Measurements from ENCODE around the gene SIPA1L3.

Gene SIPA1L3

DNA sequence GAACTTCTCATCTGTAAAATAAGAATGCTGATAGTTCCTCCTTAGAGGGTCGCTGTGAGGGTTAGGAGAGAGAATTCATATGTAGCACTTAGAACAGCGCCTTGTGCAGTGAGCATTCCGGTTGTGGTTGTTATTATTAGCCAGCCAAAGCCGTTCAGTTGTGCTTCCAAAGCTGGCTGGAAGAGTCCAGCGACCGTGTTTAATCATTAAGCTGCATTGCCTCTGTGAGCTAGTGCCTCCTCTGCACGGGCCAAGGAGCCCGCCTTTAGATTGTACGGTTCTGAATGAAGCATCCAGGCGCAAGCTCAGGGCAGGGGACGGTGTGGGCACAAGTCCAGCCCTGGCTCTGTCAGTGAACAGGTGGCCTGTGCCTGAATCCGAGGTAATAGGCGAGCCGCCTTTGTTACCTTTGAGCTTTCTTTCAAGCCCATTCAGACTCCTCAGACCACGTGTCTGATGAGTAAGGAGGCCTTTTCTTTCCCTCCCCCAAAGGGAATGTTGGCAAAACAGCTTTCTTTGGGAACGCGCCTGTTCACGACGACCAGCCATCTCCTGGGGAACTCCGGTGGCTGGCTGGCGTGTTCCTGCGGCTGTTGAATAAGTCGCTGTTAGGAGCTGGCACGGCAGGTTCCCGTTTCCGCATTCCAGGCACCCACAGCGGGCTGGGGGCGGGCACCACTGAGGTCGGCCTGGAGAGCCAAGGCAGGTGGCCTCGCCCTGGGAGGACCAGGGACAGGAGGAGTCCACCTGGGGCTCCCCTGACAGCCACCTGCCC is 25.1 kb downstream of the SIPA1L3 start:
- Histone ChIP-seq H3K9me3 (ENCODE audit: control insufficient read depth, low read length) (no peaks in the 10 kb centered on the region), H3K27me3 (ENCODE audit: control insufficient read depth, insufficient read depth, low read length, poor library complexity, severe bottlenecking) (no peaks in the 10 kb centered on the region), H3K4me3 (ENCODE audit: insufficient read depth, low read depth, low read length) (peak overlapping the region; percentile 16), H3K4me1 (ENCODE audit: control insufficient read depth, insufficient read depth, low read length) (peaks cover 34% of the 10 kb centered on the region), H3K36me3 (ENCODE audit: control insufficient read depth, insufficient read depth, low read length) (no peaks in the 10 kb centered on the region), H3K27ac (ENCODE audit: insufficient read depth, low read depth, low read length, poor library complexity, severe bottlenecking) (peak overlapping the region; percentile 79)
- 9 to 10% methylated on average over 30 of the region's 30 CpGs for WGBS, 2 experiments

DNA sequence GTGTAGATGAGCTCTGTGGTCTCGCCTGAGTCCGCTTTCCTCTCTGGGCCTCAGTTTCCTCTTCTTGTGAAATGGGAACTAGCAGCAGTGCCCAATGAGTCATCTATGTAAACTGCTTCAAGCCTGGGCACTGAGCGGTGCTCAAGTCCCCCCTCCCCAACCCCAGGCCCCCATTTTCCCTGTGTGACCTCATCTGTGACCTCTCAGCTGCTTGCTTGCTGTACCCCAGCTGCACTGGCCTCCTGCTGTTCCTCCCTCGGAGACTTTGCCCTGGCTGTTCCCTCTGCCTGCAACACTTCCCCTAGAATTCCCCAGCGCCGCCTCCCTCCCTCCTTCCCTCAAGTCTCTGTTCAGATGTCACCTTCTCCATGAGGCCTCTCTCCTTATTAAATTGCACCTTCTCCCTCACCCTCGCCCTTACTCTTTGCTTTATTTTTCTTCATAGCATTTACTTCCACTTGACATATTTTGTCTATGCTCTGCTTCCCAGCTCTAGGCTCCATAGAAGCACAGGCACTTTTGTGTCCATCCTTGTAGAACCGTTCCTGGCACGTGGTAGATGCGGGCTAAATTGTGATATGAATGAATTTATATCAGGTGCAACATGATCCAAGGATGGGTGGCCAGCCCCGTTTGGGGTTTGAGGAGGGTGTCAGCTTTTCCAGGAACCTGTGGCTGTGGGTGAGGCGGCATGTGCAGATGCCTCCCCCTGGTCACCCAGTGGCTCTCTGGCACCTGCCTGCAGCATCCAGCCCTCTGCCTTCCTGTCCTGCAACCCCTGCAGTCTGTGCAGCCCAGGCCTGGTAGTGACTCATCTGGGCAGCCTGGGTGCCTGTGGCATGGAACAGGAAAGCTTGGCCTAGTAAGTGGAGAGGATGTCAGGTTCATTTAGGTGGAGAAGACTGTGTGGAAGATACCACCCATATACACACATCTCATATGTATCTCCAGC is 26.3 kb downstream of the SIPA1L3 start:
- H3K27ac ChIP-seq (ENCODE audit: insufficient read depth, low read depth, low read length, poor library complexity, severe bottlenecking) = no peak overlapping the region
- H3K9me3 ChIP-seq (ENCODE audit: control insufficient read depth, low read length) = no peaks in the 10 kb centered on the region
- WGBS, 2 experiments = 60 to 61% methylated on average over 12 of the region's 12 CpGs
- no peak overlapping the region for H3K4me3 ChIP-seq (ENCODE audit: insufficient read depth, low read depth, low read length)
- no peaks in the 10 kb centered on the region for H3K36me3 ChIP-seq (ENCODE audit: control insufficient read depth, insufficient read depth, low read length)
- H3K27me3 ChIP-seq (ENCODE audit: control insufficient read depth, insufficient read depth, low read length, poor library complexity, severe bottlenecking) = no peaks in the 10 kb centered on the region
- H3K4me1 ChIP-seq (ENCODE audit: control insufficient read depth, insufficient read depth, low read length) = peaks cover 34% of the 10 kb centered on the region

DNA sequence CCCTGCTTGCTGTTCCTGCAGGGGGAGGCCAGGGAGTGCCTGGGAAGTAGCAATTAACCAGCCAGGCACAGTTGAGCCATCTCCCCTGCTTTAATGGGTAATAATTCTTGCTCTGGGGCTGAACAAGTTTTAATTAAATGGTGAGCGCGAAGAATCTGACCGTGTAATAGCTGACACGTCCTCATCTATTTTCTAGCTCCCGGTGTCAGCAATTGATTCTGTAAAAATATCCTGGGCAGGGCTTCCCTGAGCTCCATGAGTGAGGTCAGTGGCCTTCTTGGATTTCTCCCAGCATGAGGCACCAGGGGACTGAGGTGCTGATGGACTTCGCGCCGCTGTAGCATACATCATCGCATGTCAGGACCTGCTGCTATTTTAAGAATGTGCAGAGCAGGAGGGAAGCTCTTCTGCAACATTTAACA is 26.9 kb downstream of the SIPA1L3 start:
- Histone ChIP-seq H3K27me3 (ENCODE audit: control insufficient read depth, insufficient read depth, low read length, poor library complexity, severe bottlenecking) (no peaks in the 10 kb centered on the region), H3K27ac (ENCODE audit: insufficient read depth, low read depth, low read length, poor library complexity, severe bottlenecking) (no peak overlapping the region), H3K4me3 (ENCODE audit: insufficient read depth, low read depth, low read length) (no peak overlapping the region), H3K9me3 (ENCODE audit: control insufficient read depth, low read length) (no peaks in the 10 kb centered on the region), H3K36me3 (ENCODE audit: control insufficient read depth, insufficient read depth, low read length) (no peaks in the 10 kb centered on the region), H3K4me1 (ENCODE audit: control insufficient read depth, insufficient read depth, low read length) (peaks cover 28% of the 10 kb centered on the region)
- WGBS, 2 experiments = 81 to 87% methylated on average over 9 of the region's 9 CpGs

DNA sequence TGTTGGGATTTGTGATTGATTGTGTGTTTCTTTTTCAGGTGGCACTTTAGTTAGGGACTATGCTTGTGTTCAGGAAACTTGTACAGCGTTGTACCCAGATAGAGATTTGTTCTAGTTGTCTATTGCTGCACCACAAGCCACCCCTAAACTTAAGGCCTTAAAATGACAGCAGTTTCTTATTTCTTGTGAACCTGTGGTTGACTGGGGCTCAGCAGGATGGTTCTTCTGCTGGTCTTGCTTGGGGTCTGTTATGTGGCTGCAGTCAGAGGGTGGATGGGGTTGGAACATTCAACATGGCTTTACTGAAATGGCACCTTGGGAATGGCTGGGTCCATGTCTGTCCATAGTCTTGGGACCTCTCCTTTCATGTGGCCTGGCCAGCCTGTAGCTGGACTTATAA is 28.3 kb downstream of the SIPA1L3 start:
- 89% methylated on average over 1 of the region's 1 CpG; no CpG with 5 or more reads in 1 of the 2 experiments for WGBS, 2 experiments
- Histone ChIP-seq H3K4me1 (ENCODE audit: control insufficient read depth, insufficient read depth, low read length) (peaks cover 23% of the 10 kb centered on the region), H3K9me3 (ENCODE audit: control insufficient read depth, low read length) (no peaks in the 10 kb centered on the region), H3K27ac (ENCODE audit: insufficient read depth, low read depth, low read length, poor library complexity, severe bottlenecking) (no peak overlapping the region), H3K36me3 (ENCODE audit: control insufficient read depth, insufficient read depth, low read length) (no peaks in the 10 kb centered on the region), H3K27me3 (ENCODE audit: control insufficient read depth, insufficient read depth, low read length, poor library complexity, severe bottlenecking) (no peaks in the 10 kb centered on the region), H3K4me3 (ENCODE audit: insufficient read depth, low read depth, low read length) (no peak overlapping the region)

- no peak overlapping the region for H3K27ac ChIP-seq (ENCODE audit: insufficient read depth, low read depth, low read length, poor library complexity, severe bottlenecking)
- H3K36me3 ChIP-seq (ENCODE audit: control insufficient read depth, insufficient read depth, low read length) = no peaks in the 10 kb centered on the region
- no peak overlapping the region for H3K4me3 ChIP-seq (ENCODE audit: insufficient read depth, low read depth, low read length)
- peaks cover 23% of the 10 kb centered on the region for H3K4me1 ChIP-seq (ENCODE audit: control insufficient read depth, insufficient read depth, low read length)
- no peaks in the 10 kb centered on the region for H3K9me3 ChIP-seq (ENCODE audit: control insufficient read depth, low read length)
- no peaks in the 10 kb centered on the region for H3K27me3 ChIP-seq (ENCODE audit: control insufficient read depth, insufficient read depth, low read length, poor library complexity, severe bottlenecking)
- WGBS, 2 experiments = 92 to 100% methylated on average over 2 of the region's 2 CpGs
Measured at GRCh38 chr19:37936166-37936565, 29.2 kb downstream of the SIPA1L3 start.

- H3K4me1 ChIP-seq (ENCODE audit: control insufficient read depth, insufficient read depth, low read length) = peaks cover 27% of the 10 kb centered on the region
- no peak overlapping the region for H3K4me3 ChIP-seq (ENCODE audit: insufficient read depth, low read depth, low read length)
- no peaks in the 10 kb centered on the region for H3K27me3 ChIP-seq (ENCODE audit: control insufficient read depth, insufficient read depth, low read length, poor library complexity, severe bottlenecking)
- no peak overlapping the region for H3K27ac ChIP-seq (ENCODE audit: insufficient read depth, low read depth, low read length, poor library complexity, severe bottlenecking)
- H3K36me3 ChIP-seq (ENCODE audit: control insufficient read depth, insufficient read depth, low read length) = no peaks in the 10 kb centered on the region
- H3K9me3 ChIP-seq (ENCODE audit: control insufficient read depth, low read length) = no peaks in the 10 kb centered on the region
- WGBS, 2 experiments = 91 to 95% methylated on average over 2 of the region's 2 CpGs
Measured at GRCh38 chr19:37936886-37937285, 29.9 kb downstream of the SIPA1L3 start.

DNA sequence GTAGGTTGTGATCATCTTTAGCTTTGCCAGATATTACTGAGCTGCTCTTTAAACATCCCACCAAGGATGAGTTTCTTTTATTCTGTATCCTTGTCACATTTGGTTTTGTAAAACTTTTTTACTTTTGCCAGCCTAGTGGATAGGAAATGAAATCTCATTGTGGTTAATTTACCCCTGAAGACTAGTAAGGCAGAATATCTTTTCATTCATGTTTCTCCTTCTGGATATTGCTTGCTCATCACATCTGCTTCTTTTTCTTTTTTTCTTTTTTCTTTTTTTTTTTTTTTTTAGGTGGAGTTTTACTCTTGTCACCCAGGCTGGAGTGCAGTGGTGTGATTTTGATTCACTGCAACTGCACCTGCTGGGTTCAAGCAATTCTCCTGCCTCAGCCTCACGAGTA is 31.3 kb downstream of the SIPA1L3 start:
- 89 to 95% methylated on average over 1 of the region's 1 CpG for WGBS, 2 experiments
- no peak overlapping the region for H3K4me3 ChIP-seq (ENCODE audit: insufficient read depth, low read depth, low read length)
- peaks cover 16% of the 10 kb centered on the region for H3K4me1 ChIP-seq (ENCODE audit: control insufficient read depth, insufficient read depth, low read length)
- no peaks in the 10 kb centered on the region for H3K9me3 ChIP-seq (ENCODE audit: control insufficient read depth, low read length)
- H3K27ac ChIP-seq (ENCODE audit: insufficient read depth, low read depth, low read length, poor library complexity, severe bottlenecking) = no peak overlapping the region
- H3K36me3 ChIP-seq (ENCODE audit: control insufficient read depth, insufficient read depth, low read length) = no peaks in the 10 kb centered on the region
- H3K27me3 ChIP-seq (ENCODE audit: control insufficient read depth, insufficient read depth, low read length, poor library complexity, severe bottlenecking) = no peaks in the 10 kb centered on the region

GRCh38 chr19:37941782-37942515 is 34.9 kb downstream of the SIPA1L3 start:
- 92 to 93% methylated on average over 12 of the region's 12 CpGs for WGBS, 2 experiments
- Histone ChIP-seq H3K4me3 (ENCODE audit: insufficient read depth, low read depth, low read length) (no peak overlapping the region), H3K27ac (ENCODE audit: insufficient read depth, low read depth, low read length, poor library complexity, severe bottlenecking) (no peak overlapping the region), H3K36me3 (ENCODE audit: control insufficient read depth, insufficient read depth, low read length) (no peaks in the 10 kb centered on the region), H3K4me1 (ENCODE audit: control insufficient read depth, insufficient read depth, low read length) (peaks cover 10% of the 10 kb centered on the region), H3K27me3 (ENCODE audit: control insufficient read depth, insufficient read depth, low read length, poor library complexity, severe bottlenecking) (no peaks in the 10 kb centered on the region), H3K9me3 (ENCODE audit: control insufficient read depth, low read length) (no peaks in the 10 kb centered on the region)

GRCh38 chr19:37942516-37942902 is 35.5 kb downstream of the SIPA1L3 start:
- no peaks in the 10 kb centered on the region for H3K36me3 ChIP-seq (ENCODE audit: control insufficient read depth, insufficient read depth, low read length)
- H3K4me3 ChIP-seq (ENCODE audit: insufficient read depth, low read depth, low read length) = no peak overlapping the region
- 93 to 94% methylated on average over 6 of the region's 6 CpGs for WGBS, 2 experiments
- no peaks in the 10 kb centered on the region for H3K27me3 ChIP-seq (ENCODE audit: control insufficient read depth, insufficient read depth, low read length, poor library complexity, severe bottlenecking)
- H3K4me1 ChIP-seq (ENCODE audit: control insufficient read depth, insufficient read depth, low read length) = peaks cover 10% of the 10 kb centered on the region
- H3K27ac ChIP-seq (ENCODE audit: insufficient read depth, low read depth, low read length, poor library complexity, severe bottlenecking) = no peak overlapping the region
- H3K9me3 ChIP-seq (ENCODE audit: control insufficient read depth, low read length) = no peaks in the 10 kb centered on the region

GRCh38 chr19:37943480-37943879 is 36.5 kb downstream of the SIPA1L3 start:
- 88 to 97% methylated on average over 5 of the region's 5 CpGs for WGBS, 2 experiments
- Histone ChIP-seq H3K27ac (ENCODE audit: insufficient read depth, low read depth, low read length, poor library complexity, severe bottlenecking) (no peak overlapping the region), H3K36me3 (ENCODE audit: control insufficient read depth, insufficient read depth, low read length) (no peaks in the 10 kb centered on the region), H3K4me3 (ENCODE audit: insufficient read depth, low read depth, low read length) (no peak overlapping the region), H3K27me3 (ENCODE audit: control insufficient read depth, insufficient read depth, low read length, poor library complexity, severe bottlenecking) (no peaks in the 10 kb centered on the region), H3K4me1 (ENCODE audit: control insufficient read depth, insufficient read depth, low read length) (peaks cover 10% of the 10 kb centered on the region), H3K9me3 (ENCODE audit: control insufficient read depth, low read length) (no peaks in the 10 kb centered on the region)
